Heart left ventricle (tissue), 13 donors: ENCODE measurements around the gene NUP214.
"Not testable (repeated sequence)": the region's sequence is repeated elsewhere in the genome, so short reads cannot be mapped to it uniquely, and the experiment has no call there.

ENCODE experiments used
- CTCF ChIP-seq, 12 donors: fragments of 200-600 bp; sonication (generic) in 4 of 12; IDR thresholded peaks; one replicate each; pipeline versions ENCODE4 v1.5.0 to v1.8.0; 2018 to 2022; ENCODE audit warnings: antibody characterized with exemption in 12 of 12, mild to moderate bottlenecking in 5 of 12
- POLR2A ChIP-seq, 2 donors: fragments of 450-650 bp; IDR thresholded peaks; one replicate each; pipeline ENCODE4 v1.6.1; 2017; ENCODE audit warnings: antibody characterized with exemption in 2 of 2, mild to moderate bottlenecking in 2 of 2, moderate library complexity in 2 of 2
- donor health status: ischemic (EF 13 %, LVEDD 7.1; RV severe dilation, severe dysfunction).
- donor health status: DM: no; HTN: yes; CAD: no.
- donor health status: DM: no; HTN: no; CAD: no.
- donor health status: ischemic (EF 25% LVEDD 6.9; RV normal size, moderate dysfunction).
- donor health status: ischemic (EF 25% LVEDD 5.7; RV mildly dilated, moderate dysfunction).
- donor health status: ischemic (EF 35%, LVEDD 5.7; RV mildly dilated, moderate dysfunction).
- donor health status: nonischemic (EF 11% LVEDD 7.7; RV severe dilation, severe dysfunction).
- donor health status: DM: yes; HTN: yes; CAD: no.
- donor health status: PGD.
- donor health status: ischemic (EF 29% LVEDD 5.4; RV normal size, mild dysfunction).
- donor health status: nonischemic (EF 23%, LVEDD 6.1; RV moderate dilation, normal function).

GRCh38 chr9:131158673-131159072 lies 33.3 kb downstream of the NUP214 start:
- not testable (repeated sequence) for TF ChIP-seq CTCF, POLR2A (IDR thresholded peaks at IDR 0.05)
